RPMI7951 (cell line): Measurements from ENCODE around the gene ZNF81. TPM values are rescaled to one million over a fixed set of nuclear protein-coding genes. Genes with fewer than 3 reads are reported as not detected.
"Not testable (repeated sequence)": the region's sequence is repeated elsewhere in the genome, so short reads cannot be mapped to it uniquely, and the experiment has no call there.

Source experiments
- DNase-seq: peaks from one replicate; pipeline ENCODE4 v3.0.0-alpha.2; 2012; ENCODE audit warnings: low read depth
- total RNA-seq: library from RNA; depleted of rRNA; stranded (reverse); fragments of >200 nt; shearing (Covaris generic); gene quantifications from 2 replicates; pipeline ENCODE4 v1.2.3, GENCODE V29; 2014

Gene ZNF81
- total RNA-seq, 1 experiment from 2014 or later, result 4.2 TPM

- no peak for DNase-seq
Observed at GRCh38 chrX:47844117-47844516, 7.4 kb downstream of the ZNF81 start.

GRCh38 chrX:47846040-47846439 lies 9.3 kb downstream of the ZNF81 start:
- no peak for DNase-seq

GRCh38 chrX:47849778-47850177 lies 13.1 kb downstream of the ZNF81 start:
- DNase-seq, result no peak

GRCh38 chrX:47850389-47850788 lies 13.7 kb downstream of the ZNF81 start:
- DNase-seq, result not testable (repeated sequence)

- DNase-seq, result no peak
Observed at GRCh38 chrX:47850901-47851300, 14.2 kb downstream of the ZNF81 start.

- DNase-seq, result peak; percentile 36
Observed at GRCh38 chrX:47854474-47854873, 17.8 kb downstream of the ZNF81 start.

GRCh38 chrX:47859686-47860085 lies 23.0 kb downstream of the ZNF81 start:
- no peak for DNase-seq

- DNase-seq, result no peak
Observed at GRCh38 chrX:47862680-47863079, 26.0 kb downstream of the ZNF81 start.

GRCh38 chrX:47863187-47863586 lies 26.5 kb downstream of the ZNF81 start:
- peak; percentile 6 for DNase-seq

GRCh38 chrX:47864300-47864699 lies 27.6 kb downstream of the ZNF81 start:
- peak; percentile 23 for DNase-seq

GRCh38 chrX:47864785-47865184 lies 28.1 kb downstream of the ZNF81 start:
- no peak for DNase-seq

- DNase-seq, result no peak
Observed at GRCh38 chrX:47873123-47873522, 36.4 kb downstream of the ZNF81 start.

GRCh38 chrX:47877327-47877726 lies 40.6 kb downstream of the ZNF81 start:
- no peak for DNase-seq

GRCh38 chrX:47878198-47878597 lies 41.5 kb downstream of the ZNF81 start:
- no peak for DNase-seq

- no peak for DNase-seq
Observed at GRCh38 chrX:47879463-47879862, 42.8 kb downstream of the ZNF81 start.

GRCh38 chrX:47880927-47881326 lies 44.2 kb downstream of the ZNF81 start:
- no peak for DNase-seq

- no peak for DNase-seq
Observed at GRCh38 chrX:47885501-47885900, 48.8 kb downstream of the ZNF81 start.

- DNase-seq, result no peak
Observed at GRCh38 chrX:47898024-47898423, 61.3 kb downstream of the ZNF81 start.

GRCh38 chrX:47900833-47901232 lies 64.1 kb downstream of the ZNF81 start:
- DNase-seq, result no peak

- DNase-seq, result no peak
Observed at GRCh38 chrX:47902161-47902560, 65.5 kb downstream of the ZNF81 start.

- DNase-seq, result no peak
Observed at GRCh38 chrX:47915886-47916493, 79.3 kb downstream of the ZNF81 start.

- DNase-seq, result no peak
Observed at GRCh38 chrX:47918274-47918673, 81.6 kb downstream of the ZNF81 start.

GRCh38 chrX:47927212-47927611 lies 90.5 kb downstream of the ZNF81 start:
- no peak for DNase-seq

GRCh38 chrX:47931970-47932369 lies 95.3 kb downstream of the ZNF81 start:
- DNase-seq, result not testable (repeated sequence)
